Gastrocnemius medialis (tissue), 4 donors: ENCODE data around the gene CSTF1. TPM values are rescaled to one million over a fixed set of nuclear protein-coding genes. Genes with fewer than 3 reads are reported as not detected.
"Not testable (repeated sequence)": the region's sequence is repeated elsewhere in the genome, so short reads cannot be mapped to it uniquely, and the experiment has no call there.

Experiments used
- ATAC-seq, 2 donors: fragments of 150-250 bp; one replicate each; pipeline ENCODE4 v1.9.1; 2016
- DNase-seq, 2 donors: peaks; one replicate each; pipeline ENCODE4 v3.0.0-alpha.2; 2019
- H3K27ac ChIP-seq, 4 donors: fragments of 200-600 bp; sonication (generic); 1 replicate in 1 of 4; 2 replicates in 3 of 4; pipeline ENCODE4 v1.5.1; 2016 to 2018; ENCODE audit warnings: mild to moderate bottlenecking in 2 of 4, moderate library complexity in 1 of 4
- H3K27me3 ChIP-seq, 3 donors: fragments of 200-600 bp; sonication (generic) in 2 of 3; 1 replicate in 1 of 3; 2 replicates in 2 of 3; pipeline versions ENCODE4 v1.5.1 to v1.6.0; 2016 to 2019; ENCODE audit warnings: mild to moderate bottlenecking in 1 of 3, moderate library complexity in 1 of 3
- H3K36me3 ChIP-seq, 2 donors: fragments of 200-600 bp; sonication (generic) in 1 of 2; one replicate each; pipeline ENCODE4 v1.5.1; 2017 to 2018
- H3K4me1 ChIP-seq, 2 donors: fragments of 200-600 bp; sonication (generic) in 1 of 2; one replicate each; pipeline ENCODE4 v1.5.1; 2016 to 2017; ENCODE audit warnings: mild to moderate bottlenecking in 2 of 2
- H3K4me3 ChIP-seq, 4 donors: fragments of 200-600 bp; sonication (generic) in 3 of 4; 1 replicate in 1 of 4; 2 replicates in 3 of 4; pipeline ENCODE4 v1.5.1; 2016 to 2019; ENCODE audit warnings: mild to moderate bottlenecking in 2 of 4
- H3K9me3 ChIP-seq, 3 donors: fragments of 200-600 bp; sonication (generic) in 2 of 3; 1 replicate in 1 of 3; 2 replicates in 2 of 3; pipeline ENCODE4 v1.5.1; 2016 to 2019
- CTCF ChIP-seq, 5 experiments: fragments of 450-650 bp in 3 of 5; fragments of 200-600 bp in 2 of 5; sonication (generic) in 2 of 5; IDR thresholded peaks in 4 of 5; conservative IDR thresholded peaks in 1 of 5; 1 replicate in 4 of 5; 2 replicates in 1 of 5; pipeline ENCODE4 v1.5.1; 2016 to 2019; ENCODE audit warnings: antibody characterized with exemption in 5 of 5, mild to moderate bottlenecking in 3 of 5, moderate library complexity in 3 of 5
- POLR2A ChIP-seq, 2 donors: fragments of 450-650 bp; IDR thresholded peaks; one replicate each; pipeline ENCODE4 v1.6.1; 2017; ENCODE audit warnings: antibody characterized with exemption in 2 of 2, mild to moderate bottlenecking in 2 of 2, moderate library complexity in 2 of 2
- in situ Hi-C, 4 donors: fragments of 200-750 bp; cut with MboI; loops; one replicate each; pipeline versions ENCODE4 v1.15.0 to v1.8.0; 2017; ENCODE audit warnings: low sequenced_read_pairs in 4 of 4
- intact Hi-C: fragments of 100-400 bp; cut with DNase I; formaldehyde crosslinking; loops from one replicate; pipeline ENCODE4 v1.15.1; 2023; ENCODE audit warnings: low total_unique reads
- total RNA-seq, 4 donors: library from RNA; depleted of rRNA; stranded (reverse); fragments of >200 nt; gene quantifications; one replicate each; pipeline versions ENCODE4 v1.1.0 to v1.2.3, GENCODE V29; 2016

CSTF1 gene
- total RNA-seq, 4 donors from 2014 or later, result 14.2 to 23.2 (median 18.9) TPM

- intact Hi-C loops (no loop called here), in situ Hi-C loops (no loop called here)
- Histone ChIP-seq H3K27ac (no peak overlapping the region), H3K9me3 (no peaks in the 10 kb centered on the region), H3K36me3 (peaks cover 3 to 38% of the 10 kb centered on the region in 2 donors), H3K4me3 (no peak overlapping the region), H3K27me3 (no peaks in the 10 kb centered on the region), H3K4me1 (no peaks in the 10 kb centered on the region)
- ATAC-seq, result no peak
- DNase-seq, result no peak
- TF ChIP-seq POLR2A (IDR thresholded peaks at IDR 0.05), result no peak
- TF ChIP-seq CTCF (IDR thresholded peaks at IDR 0.05 in 4 of 5, conservative IDR thresholded peaks at IDR 0.05 in 1 of 5), result no peak
These were observed 17.5 kb downstream of the CSTF1 start for GRCh38 chr20:56409956-56410355.

- DNase-seq, intact Hi-C loops, ATAC-seq, H3K4me1 ChIP-seq, in situ Hi-C loops, H3K9me3 ChIP-seq, H3K27me3 ChIP-seq, H3K4me3 ChIP-seq: not testable (repeated sequence)
- Histone ChIP-seq H3K27ac (peak overlapping the region in 3 of 4 donors; percentile 19 to 47 (median 27)), H3K36me3 (peaks cover 3 to 25% of the 10 kb centered on the region in 2 donors)
These were observed 18.8 kb downstream of the CSTF1 start for GRCh38 chr20:56411287-56411686.

- peak in 1 of 2 donors; percentile 27 for ATAC-seq
- no peak for DNase-seq
- Histone ChIP-seq H3K27ac (peak within 1 kb of the TSS; percentile 19 to 47 (median 24)), H3K9me3 (no peaks in the 10 kb centered on the region), H3K4me3 (peak within 1 kb of the TSS in 1 of 4 donors; percentile 9), H3K4me1 (no peaks in the 10 kb centered on the region), H3K27me3 (no peaks in the 10 kb centered on the region), H3K36me3 (peaks cover 0 to 20% of the 10 kb centered on the region in 2 donors)
- in situ Hi-C loops (no loop called here), intact Hi-C loops (no loop called here)
- TF ChIP-seq CTCF (IDR thresholded peaks at IDR 0.05 in 4 of 5, conservative IDR thresholded peaks at IDR 0.05 in 1 of 5), result no peak
- TF ChIP-seq POLR2A (IDR thresholded peaks at IDR 0.05), result no peak
These were observed 19.5 kb downstream of the CSTF1 start, which contains the start of gene CASS4 for GRCh38 chr20:56411759-56412472. Gene CASS4 (plus strand): TSS chr20:56412260. CDS start chr20:56412459, 199 bp downstream.

- DNase-seq (no peak), ATAC-seq (no peak)
- peak overlapping the region in 1 of 4 donors; percentile 9 for H3K4me3 ChIP-seq
- intact Hi-C loops, result no loop called here
- TF ChIP-seq CTCF (IDR thresholded peaks at IDR 0.05 in 4 of 5, conservative IDR thresholded peaks at IDR 0.05 in 1 of 5) (no peak), POLR2A (IDR thresholded peaks at IDR 0.05) (no peak)
- H3K4me1 ChIP-seq, result no peaks in the 10 kb centered on the region
- in situ Hi-C loops, result no loop called here
- H3K36me3 ChIP-seq, result peaks cover 0 to 16% of the 10 kb centered on the region in 2 donors
- no peaks in the 10 kb centered on the region for H3K9me3 ChIP-seq
- no peaks in the 10 kb centered on the region for H3K27me3 ChIP-seq
- H3K27ac ChIP-seq, result peak overlapping the region in 3 of 4 donors; percentile 19 to 47 (median 27)
These were observed 20.0 kb downstream of the CSTF1 start for GRCh38 chr20:56412473-56412790.

- in situ Hi-C loops, result no loop called here
- DNase-seq, result no peak
- Histone ChIP-seq H3K4me3 (no peak overlapping the region), H3K9me3 (no peaks in the 10 kb centered on the region), H3K36me3 (peaks cover 0 to 12% of the 10 kb centered on the region in 2 donors), H3K4me1 (no peaks in the 10 kb centered on the region), H3K27me3 (no peaks in the 10 kb centered on the region), H3K27ac (no peak overlapping the region)
- ATAC-seq, result no peak
- TF ChIP-seq CTCF (IDR thresholded peaks at IDR 0.05 in 4 of 5, conservative IDR thresholded peaks at IDR 0.05 in 1 of 5) (no peak), POLR2A (IDR thresholded peaks at IDR 0.05) (no peak)
- intact Hi-C loops, result no loop called here
These were observed 20.5 kb downstream of the CSTF1 start for GRCh38 chr20:56412949-56413348.
